Measurements from ENCODE around the gene PSAPL1. TPM values are rescaled to one million over a fixed set of nuclear protein-coding genes. Genes with fewer than 3 reads are reported as not detected.

The PSAPL1 gene
- total RNA-seq, 1 experiment from 2014 or later: 14.3 TPM

DNA sequence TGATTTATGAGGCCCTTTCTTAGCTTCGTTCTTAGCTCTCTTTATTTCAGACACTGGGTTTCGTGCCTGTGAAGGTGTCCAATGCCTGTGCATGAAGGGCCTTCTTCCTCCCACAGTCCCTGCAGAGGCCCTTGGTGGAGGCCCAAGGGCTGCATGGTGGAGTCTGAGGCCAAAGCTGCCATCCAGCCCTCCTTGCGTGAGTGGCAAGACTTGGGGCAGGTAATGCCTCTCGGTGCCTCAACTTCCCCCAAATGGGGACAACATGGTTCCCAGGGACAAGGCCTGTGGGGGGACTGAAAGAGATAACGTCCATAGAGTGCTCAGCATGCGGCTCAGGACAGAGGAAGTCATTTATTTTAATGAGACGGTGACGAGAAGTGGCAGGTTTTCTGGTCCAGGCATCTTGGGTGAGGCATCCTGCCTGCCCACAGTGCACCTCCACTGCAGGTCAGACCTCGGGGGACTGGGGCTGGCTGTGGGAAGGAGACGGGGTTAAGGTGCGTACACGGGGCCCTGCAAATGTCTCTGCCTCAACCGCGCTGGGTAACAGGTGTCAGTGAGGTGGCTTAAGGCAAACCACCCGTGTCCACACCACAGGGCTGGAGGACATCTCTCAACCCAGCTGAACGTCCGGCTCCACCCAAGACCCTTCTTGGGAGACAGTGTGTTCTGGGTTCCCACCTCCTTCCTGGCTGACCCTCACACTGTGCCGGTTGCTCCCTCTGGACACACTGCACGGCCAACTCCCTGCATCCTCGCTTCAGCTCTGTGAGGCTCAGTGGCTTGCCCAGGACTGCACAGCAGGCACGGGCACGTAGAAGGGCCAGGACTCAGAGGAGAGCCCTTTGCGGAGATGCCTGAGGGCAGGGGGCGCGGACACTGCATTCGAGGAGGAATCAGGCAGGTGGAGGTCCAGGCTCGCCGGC is 50.5 kb downstream of the PSAPL1 start:
- Mint-ChIP-seq H3K4me1 (ENCODE audit: low read depth, unreplicated experiment) (no peaks in the 10 kb centered on the region), H3K27ac (ENCODE audit: unreplicated experiment) (no peak overlapping the region), H3K9me3 (ENCODE audit: unreplicated experiment) (no peaks in the 10 kb centered on the region), H3K27me3 (ENCODE audit: insufficient read depth, unreplicated experiment) (no peaks in the 10 kb centered on the region), H3K4me3 (ENCODE audit: unreplicated experiment) (no peak overlapping the region), H3K36me3 (ENCODE audit: insufficient read depth, unreplicated experiment) (peaks cover 6% of the 10 kb centered on the region)
- Histone ChIP-seq H3K36me3 (ENCODE audit: control insufficient read depth, insufficient read depth, low read length) (no peaks in the 10 kb centered on the region), H3K9me3 (no peaks in the 10 kb centered on the region), H3K27me3 (replicated peaks; ENCODE audit: control insufficient read depth, insufficient read depth, low read length) (no peaks in the 10 kb centered on the region), H3K4me1 (no peaks in the 10 kb centered on the region), H3K4me3 (ENCODE audit: low read depth, low read length) (no peak overlapping the region)
- CTCF ChIA-PET: no interaction called here
- intact Hi-C loops (cut with micrococcal nuclease; ENCODE audit: unreplicated experiment): no loop called here
- DNase-seq: no peak
- POLR2A ChIA-PET: no interaction called here
- BruUV-seq (replicated peaks): no TSS peak
- TF ChIP-seq, protein P1, sequence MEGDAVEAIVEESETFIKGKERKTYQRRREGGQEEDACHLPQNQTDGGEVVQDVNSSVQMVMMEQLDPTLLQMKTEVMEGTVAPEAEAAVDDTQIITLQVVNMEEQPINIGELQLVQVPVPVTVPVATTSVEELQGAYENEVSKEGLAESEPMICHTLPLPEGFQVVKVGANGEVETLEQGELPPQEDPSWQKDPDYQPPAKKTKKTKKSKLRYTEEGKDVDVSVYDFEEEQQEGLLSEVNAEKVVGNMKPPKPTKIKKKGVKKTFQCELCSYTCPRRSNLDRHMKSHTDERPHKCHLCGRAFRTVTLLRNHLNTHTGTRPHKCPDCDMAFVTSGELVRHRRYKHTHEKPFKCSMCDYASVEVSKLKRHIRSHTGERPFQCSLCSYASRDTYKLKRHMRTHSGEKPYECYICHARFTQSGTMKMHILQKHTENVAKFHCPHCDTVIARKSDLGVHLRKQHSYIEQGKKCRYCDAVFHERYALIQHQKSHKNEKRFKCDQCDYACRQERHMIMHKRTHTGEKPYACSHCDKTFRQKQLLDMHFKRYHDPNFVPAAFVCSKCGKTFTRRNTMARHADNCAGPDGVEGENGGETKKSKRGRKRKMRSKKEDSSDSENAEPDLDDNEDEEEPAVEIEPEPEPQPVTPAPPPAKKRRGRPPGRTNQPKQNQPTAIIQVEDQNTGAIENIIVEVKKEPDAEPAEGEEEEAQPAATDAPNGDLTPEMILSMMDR (IDR thresholded peaks at IDR 0.05; ENCODE audit: insufficient read depth in 1 of 2, low read depth in 1 of 2, low read length in 1 of 2, severe bottlenecking in 1 of 2, unreplicated experiment in 1 of 2): no peak

- Mint-ChIP-seq H3K4me1 (ENCODE audit: low read depth, unreplicated experiment) (no peaks in the 10 kb centered on the region), H3K4me3 (ENCODE audit: unreplicated experiment) (no peak overlapping the region), H3K36me3 (ENCODE audit: insufficient read depth, unreplicated experiment) (no peaks in the 10 kb centered on the region), H3K27ac (ENCODE audit: unreplicated experiment) (no peak overlapping the region), H3K9me3 (ENCODE audit: unreplicated experiment) (no peaks in the 10 kb centered on the region), H3K27me3 (ENCODE audit: insufficient read depth, unreplicated experiment) (no peaks in the 10 kb centered on the region)
- TF ChIP-seq, protein P1 (IDR thresholded peaks at IDR 0.05; ENCODE audit: insufficient read depth in 1 of 2, low read depth in 1 of 2, low read length in 1 of 2, severe bottlenecking in 1 of 2, unreplicated experiment in 1 of 2): no peak
- H3K27me3 ChIP-seq (replicated peaks; ENCODE audit: control insufficient read depth, insufficient read depth, low read length): no peaks in the 10 kb centered on the region
- H3K4me1 ChIP-seq: no peaks in the 10 kb centered on the region
- intact Hi-C loops (cut with micrococcal nuclease; ENCODE audit: unreplicated experiment): no loop called here
- DNase-seq: no peak
- CTCF ChIA-PET: no interaction called here
- BruUV-seq (replicated peaks): no TSS peak
- H3K4me3 ChIP-seq (ENCODE audit: low read depth, low read length): no peak overlapping the region
- no peaks in the 10 kb centered on the region for H3K9me3 ChIP-seq
- POLR2A ChIA-PET: no interaction called here
- H3K36me3 ChIP-seq (ENCODE audit: control insufficient read depth, insufficient read depth, low read length): no peaks in the 10 kb centered on the region
Observed at GRCh38 chr4:7383266-7383665, 51.5 kb downstream of the PSAPL1 start.

- no peaks in the 10 kb centered on the region for H3K9me3 Mint-ChIP-seq (ENCODE audit: unreplicated experiment)
- TF ChIP-seq, protein P1 (IDR thresholded peaks at IDR 0.05; ENCODE audit: insufficient read depth in 1 of 2, low read depth in 1 of 2, low read length in 1 of 2, severe bottlenecking in 1 of 2, unreplicated experiment in 1 of 2): no peak
- no peak overlapping the region for H3K27ac Mint-ChIP-seq (ENCODE audit: unreplicated experiment)
- Histone ChIP-seq H3K9me3 (peaks cover 6% of the 10 kb centered on the region; the same call in 1 of the 2 replicates), H3K4me1 (no peaks in the 10 kb centered on the region), H3K27me3 (replicated peaks; ENCODE audit: control insufficient read depth, insufficient read depth, low read length) (no peaks in the 10 kb centered on the region), H3K36me3 (ENCODE audit: control insufficient read depth, insufficient read depth, low read length) (no peaks in the 10 kb centered on the region), H3K4me3 (ENCODE audit: low read depth, low read length) (no peak overlapping the region)
- CTCF ChIA-PET: no interaction called here
- intact Hi-C loops (cut with micrococcal nuclease; ENCODE audit: unreplicated experiment): no loop called here
- no TSS peak for BruUV-seq (replicated peaks)
- POLR2A ChIA-PET: no interaction called here
- no peak for DNase-seq
- H3K4me3 Mint-ChIP-seq (ENCODE audit: unreplicated experiment): no peak overlapping the region
- no peaks in the 10 kb centered on the region for H3K36me3 Mint-ChIP-seq (ENCODE audit: insufficient read depth, unreplicated experiment)
- no peaks in the 10 kb centered on the region for H3K4me1 Mint-ChIP-seq (ENCODE audit: low read depth, unreplicated experiment)
- no peaks in the 10 kb centered on the region for H3K27me3 Mint-ChIP-seq (ENCODE audit: insufficient read depth, unreplicated experiment)
Observed at GRCh38 chr4:7382634-7383014, 52.1 kb downstream of the PSAPL1 start.

All from Caco-2 (cell line).